ENCODE measurements around the gene HEATR5A.
"Not testable (repeated sequence)": the region's sequence is repeated elsewhere in the genome, so short reads cannot be mapped to it uniquely, and the experiment has no call there.

Gene HEATR5A

GRCh38 chr14:31388687-31389413 is 31.5 kb downstream of the HEATR5A start:
- no peak for DNase-seq (ENCODE audit: low read depth)

- no peak for DNase-seq (ENCODE audit: low read depth)
Observed at GRCh38 chr14:31387091-31387490, 33.3 kb downstream of the HEATR5A start.

GRCh38 chr14:31386271-31386670 is 34.1 kb downstream of the HEATR5A start:
- no peak for DNase-seq (ENCODE audit: low read depth)

GRCh38 chr14:31382221-31382620 is 38.1 kb downstream of the HEATR5A start:
- no peak for DNase-seq (ENCODE audit: low read depth)

- no peak for DNase-seq (ENCODE audit: low read depth)
Observed at GRCh38 chr14:31380106-31380505, 40.2 kb downstream of the HEATR5A start.

GRCh38 chr14:31379125-31379947 is 41.0 kb downstream of the HEATR5A start:
- not testable (repeated sequence) for DNase-seq (ENCODE audit: low read depth)

GRCh38 chr14:31377433-31377832 is 42.9 kb downstream of the HEATR5A start:
- no peak for DNase-seq (ENCODE audit: low read depth)

- DNase-seq (ENCODE audit: low read depth), result no peak
Observed at GRCh38 chr14:31371646-31372045, 48.7 kb downstream of the HEATR5A start.

- DNase-seq (ENCODE audit: low read depth), result no peak
Observed at GRCh38 chr14:31363331-31364073, 56.8 kb downstream of the HEATR5A start.

- DNase-seq (ENCODE audit: low read depth), result no peak
Observed at GRCh38 chr14:31362746-31363145, 57.6 kb downstream of the HEATR5A start.

GRCh38 chr14:31361761-31362160 is 58.6 kb downstream of the HEATR5A start:
- not testable (repeated sequence) for DNase-seq (ENCODE audit: low read depth)

- DNase-seq (ENCODE audit: low read depth), result no peak
Observed at GRCh38 chr14:31360919-31361662, 59.3 kb downstream of the HEATR5A start.

GRCh38 chr14:31357279-31357678 is 63.1 kb downstream of the HEATR5A start:
- no peak for DNase-seq (ENCODE audit: low read depth)

GRCh38 chr14:31346097-31346496 is 74.3 kb downstream of the HEATR5A start:
- no peak for DNase-seq (ENCODE audit: low read depth)

GRCh38 chr14:31341280-31341679 is 79.1 kb downstream of the HEATR5A start:
- no peak for DNase-seq (ENCODE audit: low read depth)

GRCh38 chr14:31340297-31341063 is 79.9 kb downstream of the HEATR5A start:
- no peak for DNase-seq (ENCODE audit: low read depth)

- no peak for DNase-seq (ENCODE audit: low read depth)
Observed at GRCh38 chr14:31339743-31340142, 80.6 kb downstream of the HEATR5A start.

GRCh38 chr14:31337331-31337730 is 83.0 kb downstream of the HEATR5A start:
- DNase-seq (ENCODE audit: low read depth), result no peak

GRCh38 chr14:31336646-31337045 is 83.7 kb downstream of the HEATR5A start:
- no peak for DNase-seq (ENCODE audit: low read depth)

- not testable (repeated sequence) for DNase-seq (ENCODE audit: low read depth)
Observed at GRCh38 chr14:31331395-31331794, 89.0 kb downstream of the HEATR5A start.

GRCh38 chr14:31329876-31330521 is 90.4 kb downstream of the HEATR5A start:
- DNase-seq (ENCODE audit: low read depth), result not testable (repeated sequence)

Measured in stimulated activated CD8-positive, alpha-beta memory T cell treated with anti-CD3 and anti-CD28 coated beads, Interleukin-15, amount 100 ng/mL, for 24 hours (primary cell).